ENCODE data around the gene SPECC1L.

The SPECC1L gene

GRCh38 chr22:24323695-24324094 lies 53.1 kb downstream of the SPECC1L start:
- no peak for DNase-seq

GRCh38 chr22:24324137-24324536 lies 53.5 kb downstream of the SPECC1L start:
- DNase-seq: no peak

DNA sequence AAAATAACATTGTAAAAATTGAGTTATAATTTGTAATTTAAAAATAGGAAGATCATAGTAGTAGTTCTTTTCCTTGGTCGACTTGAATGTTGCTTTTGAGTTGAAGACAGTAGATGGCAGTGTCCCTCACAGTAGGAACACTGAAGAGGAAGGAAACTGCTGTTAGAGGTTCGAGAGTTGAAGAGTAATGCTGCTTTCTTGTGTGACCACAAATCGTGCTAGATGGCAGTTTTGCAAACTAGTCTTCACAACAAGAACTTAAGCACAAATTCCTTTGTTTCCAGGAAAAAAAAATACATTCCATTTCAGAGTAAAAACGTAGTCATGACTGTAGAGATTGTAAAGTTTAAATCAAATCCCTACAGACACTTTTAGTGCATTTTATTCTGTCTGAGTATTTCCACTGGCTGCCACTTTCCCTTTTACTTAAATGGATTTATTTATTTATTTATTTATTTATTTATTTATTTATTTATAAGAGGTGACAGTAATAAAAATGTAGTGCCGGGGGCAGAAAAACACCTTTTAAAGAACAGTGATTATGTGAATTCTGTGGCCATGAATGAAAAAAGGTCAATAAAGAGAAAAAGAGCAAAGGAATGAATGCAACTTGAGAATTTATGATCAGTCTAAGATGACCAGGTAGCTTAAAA lies 54.6 kb downstream of the SPECC1L start:
- peak; percentile 55 for DNase-seq

DNA sequence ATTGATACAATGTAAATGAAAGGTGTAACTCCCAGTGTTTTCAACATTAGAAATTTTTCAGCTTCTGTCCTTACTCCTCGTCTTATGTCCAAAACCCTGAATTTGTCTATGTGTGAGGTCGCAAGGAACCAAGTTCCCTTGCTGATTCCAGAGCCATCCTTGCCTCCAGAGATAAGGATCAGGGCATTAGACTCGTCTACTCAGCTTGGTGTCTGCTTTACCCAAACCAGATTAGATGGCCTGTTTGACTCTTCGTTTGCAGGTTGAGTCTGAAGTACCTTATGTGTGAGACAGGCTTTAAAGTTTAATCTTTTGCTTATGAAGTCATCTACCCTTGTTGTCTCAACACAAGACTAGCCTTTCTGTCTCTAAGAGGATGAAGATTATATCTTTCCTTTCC lies 55.6 kb downstream of the SPECC1L start:
- no peak for DNase-seq

GRCh38 chr22:24327832-24328231 lies 57.2 kb downstream of the SPECC1L start:
- DNase-seq: no peak

DNA sequence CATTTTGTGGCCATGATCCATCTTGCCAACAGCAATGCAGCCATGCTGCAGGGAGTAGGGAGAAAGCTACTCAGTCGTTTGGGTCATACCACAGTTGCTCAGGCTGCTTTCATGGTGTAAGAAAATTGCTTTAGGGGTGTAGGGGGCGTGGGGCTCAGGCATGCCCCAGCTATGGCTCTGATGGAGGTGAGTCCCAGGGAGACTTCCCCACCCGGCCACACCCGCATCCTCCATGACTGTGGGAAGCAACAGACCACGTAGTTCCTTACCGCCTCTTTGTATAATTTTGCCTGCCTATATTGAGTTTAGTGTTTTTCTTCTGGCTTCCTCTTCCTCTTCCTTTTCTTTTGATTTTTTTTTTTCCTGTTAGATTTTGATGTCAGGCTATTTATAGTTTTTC lies 58.8 kb downstream of the SPECC1L start:
- no peak for DNase-seq

GRCh38 chr22:24330636-24331035 lies 60.0 kb downstream of the SPECC1L start:
- no peak for DNase-seq

DNA sequence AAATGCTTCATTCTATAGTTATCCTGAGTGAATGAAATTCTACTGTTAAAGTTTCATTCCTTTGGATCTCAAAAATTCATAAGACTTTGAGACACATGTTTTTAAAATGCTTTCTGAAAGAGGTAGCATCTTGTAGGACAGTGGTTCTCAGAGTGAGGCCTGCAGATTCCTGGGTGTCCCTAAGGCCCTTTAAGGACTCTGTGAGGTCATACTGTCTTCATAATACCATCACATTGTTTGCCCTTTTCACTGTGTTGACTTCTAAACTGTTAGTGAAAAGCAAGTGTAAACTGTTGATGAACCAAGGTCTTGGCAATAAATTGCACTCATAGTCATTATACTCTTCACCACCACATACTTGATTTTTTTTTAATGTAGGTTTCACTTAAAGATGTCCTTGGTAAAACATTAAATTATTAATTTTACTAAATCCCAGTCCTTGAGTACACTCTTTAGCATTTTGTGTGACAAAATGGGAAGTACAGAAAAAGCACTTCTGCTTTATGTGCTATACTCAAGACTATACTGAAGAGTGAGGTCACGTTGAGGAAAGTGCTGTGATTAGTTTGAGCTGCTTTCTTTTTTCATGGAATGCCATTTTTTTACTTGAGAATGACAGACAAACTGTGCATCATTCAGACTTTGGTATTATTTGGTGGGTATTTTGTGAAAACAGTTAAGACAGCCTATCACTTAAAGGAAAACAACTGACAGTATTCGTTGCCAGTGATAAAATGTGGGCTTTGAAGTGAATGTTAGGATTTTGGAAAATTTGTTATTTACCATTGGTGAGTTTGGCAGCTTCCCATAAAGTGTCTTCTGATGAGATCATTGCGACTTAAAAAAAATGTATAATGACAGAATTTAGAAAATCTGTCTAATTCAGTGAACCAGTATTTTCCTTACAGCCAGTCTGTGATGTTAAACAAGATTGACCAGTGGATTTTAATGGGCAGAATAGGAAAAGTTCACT lies 61.1 kb downstream of the SPECC1L start:
- DNase-seq: peak; percentile 2

GRCh38 chr22:24333301-24333700 lies 62.7 kb downstream of the SPECC1L start:
- no peak for DNase-seq

GRCh38 chr22:24335496-24335895 lies 64.9 kb downstream of the SPECC1L start:
- no peak for DNase-seq

DNA sequence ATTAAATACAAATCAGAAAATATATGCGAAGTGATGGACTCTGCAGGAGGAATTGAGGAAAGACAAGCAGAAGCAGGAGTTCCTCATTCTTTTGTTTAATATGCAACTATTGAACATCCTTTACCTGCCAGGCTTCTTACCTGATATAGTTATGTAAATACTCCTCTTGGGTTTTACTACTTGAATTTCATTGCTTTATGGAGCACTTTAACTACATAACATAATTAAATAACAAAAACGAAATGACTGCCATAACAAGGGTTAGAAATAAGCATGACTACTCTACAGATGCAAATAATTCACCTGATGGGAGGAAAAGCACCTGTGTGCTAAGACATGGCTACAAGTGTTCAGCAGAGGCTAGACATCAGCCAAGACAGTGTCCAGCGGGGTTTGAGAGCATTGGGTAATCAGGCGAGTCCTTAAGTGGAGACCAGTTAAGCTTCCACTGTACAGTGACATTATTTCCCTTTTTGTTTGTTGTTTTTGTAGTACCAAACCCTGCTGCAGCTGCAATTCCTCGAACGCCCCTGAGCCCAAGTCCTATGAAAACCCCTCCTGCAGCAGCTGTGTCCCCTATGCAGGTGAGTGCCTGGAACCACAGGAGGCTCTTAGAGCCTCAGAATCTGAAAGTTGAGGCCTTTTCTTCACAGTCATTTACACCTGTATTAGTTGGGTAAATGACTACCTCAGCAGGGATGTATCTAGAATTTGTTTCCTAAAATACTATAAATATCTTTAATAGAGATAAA lies 67.4 kb downstream of the SPECC1L start:
- DNase-seq: no peak

GRCh38 chr22:24338726-24339451 lies 68.3 kb downstream of the SPECC1L start:
- no peak for DNase-seq

DNA sequence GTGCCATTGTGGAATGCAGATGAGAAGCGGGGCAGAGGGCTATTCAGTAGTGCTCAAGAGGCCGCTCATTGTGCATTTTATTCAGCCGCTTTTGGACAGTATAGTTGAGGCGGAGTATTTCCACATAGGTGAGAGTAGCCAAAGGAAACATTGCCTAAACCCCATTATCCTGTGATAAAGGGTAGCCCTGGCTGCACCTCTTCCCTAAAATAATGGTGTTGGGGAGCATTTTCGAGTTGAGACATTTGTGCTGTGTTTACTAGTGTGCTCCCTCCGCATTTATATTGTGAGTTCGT lies 68.8 kb downstream of the SPECC1L start:
- DNase-seq: no peak

GRCh38 chr22:24341627-24342026 lies 71.0 kb downstream of the SPECC1L start:
- no peak for DNase-seq

- no peak for DNase-seq
Measured at GRCh38 chr22:24350627-24351026, 80.0 kb downstream of the SPECC1L start.

DNA sequence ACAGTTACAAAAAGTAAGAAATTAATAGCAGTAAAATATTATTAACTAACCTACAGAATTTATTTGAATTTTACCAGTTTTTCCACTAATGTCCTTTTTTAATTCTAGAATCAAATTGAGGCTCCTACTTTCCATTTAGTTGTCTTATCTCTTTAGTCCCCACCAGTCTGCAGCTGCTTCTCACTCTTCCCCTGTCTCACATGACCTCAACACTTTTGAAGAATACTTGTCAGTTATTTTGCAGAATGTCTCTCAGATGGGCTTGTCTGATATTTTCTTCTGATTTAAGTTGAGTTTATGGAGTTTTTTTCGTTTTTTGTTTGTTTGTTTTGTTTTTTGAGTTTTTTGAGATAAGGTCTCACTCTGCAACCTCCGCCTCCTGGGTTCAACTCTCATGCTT lies 82.5 kb downstream of the SPECC1L start:
- no peak for DNase-seq

DNA sequence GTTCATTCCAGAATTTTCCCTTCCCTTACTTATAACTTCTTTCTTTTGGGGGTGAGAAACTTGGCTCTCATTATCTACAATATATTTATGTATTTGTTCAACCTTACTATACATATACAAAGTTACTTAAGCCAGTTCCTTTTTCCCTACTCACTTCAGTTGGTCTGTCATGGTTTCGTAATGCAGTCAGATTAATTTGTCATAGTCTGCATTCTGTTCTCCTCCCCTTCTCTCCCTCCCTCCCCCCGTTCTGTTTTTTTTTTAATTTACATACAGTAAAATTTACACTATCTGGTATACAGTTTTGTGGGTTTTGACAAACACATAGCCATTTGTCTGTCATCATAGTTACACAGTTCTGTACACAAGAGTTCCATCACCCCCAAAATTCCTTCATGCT lies 84.9 kb downstream of the SPECC1L start:
- DNase-seq: no peak

DNA sequence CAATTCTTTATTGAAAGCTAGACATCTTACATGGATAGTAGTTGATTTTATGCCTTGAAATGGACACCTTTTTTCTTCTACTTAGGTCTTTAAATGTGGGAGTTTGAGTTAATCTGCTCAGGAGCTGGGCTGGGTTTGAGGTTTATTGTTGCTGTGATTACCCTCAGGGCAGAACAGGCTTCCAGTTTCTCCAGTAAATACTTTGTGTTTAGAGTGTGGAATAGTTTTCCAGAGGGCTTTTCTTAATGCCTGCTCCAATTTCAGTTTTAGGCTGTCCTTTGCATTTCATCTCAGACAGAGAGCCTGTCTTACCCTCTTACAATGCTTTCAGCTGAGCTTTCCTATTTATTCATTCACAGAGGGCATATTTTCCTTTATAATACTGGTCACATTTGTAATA lies 86.9 kb downstream of the SPECC1L start:
- DNase-seq: no peak

GRCh38 chr22:24358105-24358836 lies 87.6 kb downstream of the SPECC1L start:
- no peak for DNase-seq

- DNase-seq: no peak
Measured at GRCh38 chr22:24359452-24360120, 89.0 kb downstream of the SPECC1L start.

DNA sequence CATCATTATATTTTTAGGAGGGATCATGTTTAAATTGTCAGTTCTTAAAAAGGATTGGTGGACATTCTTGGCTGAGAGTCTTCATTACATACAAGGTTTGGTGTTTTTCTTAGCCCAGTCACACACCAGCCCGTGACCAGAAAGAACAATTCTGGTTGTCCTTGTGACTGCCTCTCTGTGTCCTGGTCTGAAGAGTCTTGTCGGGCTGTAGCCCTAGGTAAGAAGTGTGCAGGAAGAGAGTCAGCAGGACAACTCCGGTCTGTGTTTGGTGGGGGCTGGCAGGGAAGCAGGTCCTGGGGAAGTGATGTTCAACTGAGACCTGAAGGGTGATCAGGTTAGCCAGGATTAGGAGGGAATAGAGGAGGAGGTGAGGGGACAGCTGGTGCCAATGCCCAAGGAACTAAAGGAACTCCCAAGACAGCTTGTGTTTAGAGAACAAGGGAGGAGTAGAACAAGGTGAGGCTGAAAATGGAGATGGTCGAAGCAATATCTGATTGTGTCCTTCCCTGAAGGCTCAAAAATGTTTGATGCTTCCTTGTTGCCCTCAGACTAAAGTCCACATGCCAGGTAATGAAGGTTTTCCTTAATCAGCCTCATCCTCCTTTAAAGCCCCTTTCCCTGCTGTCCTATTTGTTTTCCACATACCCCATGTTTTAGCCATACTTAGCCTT lies 91.5 kb downstream of the SPECC1L start:
- no peak for DNase-seq

Measured in CD4-positive, alpha-beta T cell treated with Interleukin-4 for 4 hours (primary cell).